ENCODE data around the gene RFX2. TPM values are rescaled to one million over a fixed set of nuclear protein-coding genes. Genes with fewer than 3 reads are reported as not detected.
A peak's percentile ranks its signal among the peaks of the same experiment; 100 is the strongest.

The RFX2 gene
- total and polyA plus RNA-seq, 9 of the 15 experiments (the other 6 are each of a cell fraction or from before 2014, with no cell fraction given): 3.6 to 18.7 (median 8.7) TPM

DNA sequence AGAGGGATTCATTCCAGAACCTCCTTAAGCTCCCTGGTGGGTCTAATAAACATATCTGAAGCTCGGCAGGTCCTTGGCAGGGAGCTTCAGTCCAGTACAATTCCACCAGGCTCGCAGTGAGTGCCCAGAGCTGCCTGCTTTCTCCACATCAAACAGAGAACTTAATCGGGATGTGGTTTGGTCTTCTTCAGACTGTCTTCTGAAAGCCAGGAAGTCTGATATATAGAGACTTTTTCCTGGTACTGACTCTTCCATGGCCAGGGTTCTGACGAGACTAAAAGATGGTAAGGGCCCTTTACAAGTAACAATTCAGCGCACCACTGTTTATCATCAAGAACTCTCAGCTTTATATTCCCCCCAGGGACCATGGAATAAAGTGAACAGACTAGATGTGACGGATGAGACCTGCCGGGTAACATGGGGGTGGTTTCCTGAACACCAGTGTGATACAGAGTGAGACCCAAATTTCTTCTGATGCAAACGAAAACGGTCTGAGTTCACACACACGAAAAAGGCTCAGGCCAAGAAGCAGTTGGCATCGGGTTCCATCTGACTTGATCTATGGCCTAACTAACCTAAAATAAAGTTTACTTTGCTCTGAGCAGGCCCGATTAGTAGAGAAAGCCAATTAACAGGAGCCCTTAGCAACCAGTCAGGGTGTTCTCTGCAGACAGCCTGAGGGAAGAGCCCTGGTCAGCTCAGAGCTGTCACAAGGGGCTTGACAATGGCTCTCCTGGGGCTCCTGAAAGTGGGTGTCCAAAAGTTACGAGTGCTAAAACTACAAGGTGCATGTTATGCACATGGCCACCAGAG lies 161.3 kb downstream of the RFX2 start:
- H3K36me3 ChIP-seq (ENCODE audit: control insufficient read depth, insufficient read depth, low read length): peaks cover 65% of the 10 kb centered on the region

DNA sequence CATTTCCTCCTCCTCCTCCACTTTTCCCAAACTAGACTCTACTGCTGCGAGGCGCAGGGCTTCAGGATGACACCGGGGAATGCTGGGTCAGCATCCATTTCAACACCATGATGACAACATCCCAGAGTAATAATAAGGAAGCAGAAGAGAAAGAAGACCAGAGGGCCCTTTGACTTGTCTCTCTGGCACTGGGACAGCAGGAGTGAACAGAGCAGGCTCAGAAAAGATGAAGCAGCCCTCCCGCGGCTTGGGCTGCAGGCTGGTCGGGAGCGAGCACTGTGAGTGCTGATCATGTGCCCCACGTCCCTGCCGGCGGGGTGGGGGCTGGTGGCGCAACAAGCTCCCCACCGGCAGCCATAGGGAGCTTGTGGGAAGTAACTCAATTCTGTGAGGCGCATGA lies 162.9 kb downstream of the RFX2 start:
- no TSS peak for BruUV-seq (replicated peaks)
- no peak overlapping the region for H3K4me3 ChIP-seq
- no peak overlapping the region for H3K4me2 ChIP-seq (ENCODE audit: insufficient read depth, low read length)
- H3K9me1 ChIP-seq (ENCODE audit: control insufficient read depth, insufficient read depth, low read length): peaks cover 10% of the 10 kb centered on the region
- no peak for TF ChIP-seq ZEB2 (IDR thresholded peaks at IDR 0.05)
- TF ChIP-seq KDM1A (IDR thresholded peaks at IDR 0.05): no peak
- peak; percentile 26; the same call in 1 of the 2 replicates for TF ChIP-seq MAFK (IDR thresholded peaks at IDR 0.05; ENCODE audit: low read length)
- no peak for TF ChIP-seq DDX20 (tag; IDR thresholded peaks at IDR 0.05; ENCODE audit: low read depth)
- TF ChIP-seq, protein P1, sequence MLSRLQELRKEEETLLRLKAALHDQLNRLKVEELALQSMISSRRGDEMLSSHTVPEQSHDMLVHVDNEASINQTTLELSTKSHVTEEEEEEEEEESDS (CRISPR knock-in tag; IDR thresholded peaks at IDR 0.05): no peak
- no peak for TF ChIP-seq NFYB (IDR thresholded peaks at IDR 0.05; ENCODE audit: extremely low read depth, insufficient read length)
- TF ChIP-seq TRIM24 (IDR thresholded peaks at IDR 0.05): no peak
- no peak for TF ChIP-seq RBM25 (IDR thresholded peaks at IDR 0.05; ENCODE audit: low read depth, low read length, severe bottlenecking)
- no peak for TF ChIP-seq CHD1 (IDR thresholded peaks at IDR 0.05; ENCODE audit: low read length)
- TF ChIP-seq ELF2 (CRISPR knock-in tag; IDR thresholded peaks at IDR 0.05): no peak
- TF ChIP-seq ZNF253 (CRISPR knock-in tag; conservative IDR thresholded peaks at IDR 0.05): no peak
- no peak for TF ChIP-seq CC2D1A (IDR thresholded peaks at IDR 0.05)
- no peak for TF ChIP-seq ZNF696 (CRISPR knock-in tag; conservative IDR thresholded peaks at IDR 0.05)
- TF ChIP-seq ZNF316 (IDR thresholded peaks at IDR 0.05): peak; percentile 35; the same call in 1 of the 2 replicates
- FAIRE-seq (no peak), ATAC-seq (no peak; the same call in 2 of the 3 replicates), DNase-seq (ENCODE audit: extremely low read depth in 1 of 4, low spot score in 3 of 4) (no peak)
- H3K27ac ChIP-seq (ENCODE audit: extremely low read depth, low read depth, low read length): no peak overlapping the region
- peaks cover 62% of the 10 kb centered on the region for H3K36me3 ChIP-seq (ENCODE audit: control insufficient read depth, insufficient read depth, low read length)
- in situ Hi-C loops (cut with MboI): no loop called here
- H3K9me3 ChIP-seq (replicated peaks; ENCODE audit: control insufficient read depth, insufficient read depth, low read depth, low read length): no peaks in the 10 kb centered on the region
- ChIA-PET POLR2A (interaction anchor here (0.8 to 1.0 kb wide), 2 partner anchors 13 to 22 kb away, joined by 3 to 8 read pairs; no protein-coding TSS in a partner anchor), CTCF (ENCODE audit: low intra/inter-chr PET ratio) (no interaction called here)
- H3K4me1 ChIP-seq (replicated peaks in 1 of 2; ENCODE audit: control insufficient read depth in 2 of 2, insufficient read depth in 2 of 2, low read length in 2 of 2): peaks cover 5 to 28% of the 10 kb centered on the region in 2 experiments; a peak in 4 of 5 replicates
- intact Hi-C loops (cut with micrococcal nuclease): no loop called here
- no peaks in the 10 kb centered on the region for H3K27me3 ChIP-seq (ENCODE audit: control insufficient read depth in 2 of 2, insufficient read depth in 2 of 2, low read length in 2 of 2)
- no peak overlapping the region for H2AFZ ChIP-seq (ENCODE audit: low read depth, low read length)
- H4K20me1 ChIP-seq (replicated peaks; ENCODE audit: control insufficient read depth, insufficient read depth, low read length): peaks cover 29% of the 10 kb centered on the region
- 58% methylated on average over 11 of the region's 13 CpGs for WGBS (ENCODE audit: insufficient coverage, low coverage, missing lambda C conversion rate)
- H3K9ac ChIP-seq (ENCODE audit: insufficient read depth in 1 of 2, low read depth in 2 of 2, low read length in 2 of 2): 0 out of 4 replicates have a peak overlapping the region, but pooled peaks of 1 of the 2 experiments have one; percentile 54
- H3K79me2 ChIP-seq (ENCODE audit: control insufficient read depth, insufficient read depth, low read length): peaks cover 90% of the 10 kb centered on the region

More for the DNA sequence above, 161.3 kb downstream of the RFX2 start:
- H3K9me1 ChIP-seq (ENCODE audit: control insufficient read depth, insufficient read depth, low read length): peaks cover 10% of the 10 kb centered on the region
- ATAC-seq (no peak), FAIRE-seq (peak; percentile 52), DNase-seq (ENCODE audit: extremely low read depth in 1 of 4, low spot score in 3 of 4) (no peak)
- peaks cover 18 to 26% of the 10 kb centered on the region in 2 experiments for H3K4me1 ChIP-seq (replicated peaks in 1 of 2; ENCODE audit: control insufficient read depth in 2 of 2, insufficient read depth in 2 of 2, low read length in 2 of 2)
- TF ChIP-seq ZNF707 (CRISPR knock-in tag; conservative IDR thresholded peaks at IDR 0.05) (no peak), CCNT2 (IDR thresholded peaks at IDR 0.05; ENCODE audit: borderline replicate concordance, extremely low read depth, insufficient read length, low read depth, low read length) (no peak), FOXJ3 (CRISPR knock-in tag; IDR thresholded peaks at IDR 0.05) (no peak), LARP7 (IDR thresholded peaks at IDR 0.05) (no peak), POLR2A (conservative IDR thresholded peaks at IDR 0.05) (no peak)
- BruUV-seq (replicated peaks): no TSS peak
- H3K27me3 ChIP-seq (ENCODE audit: control insufficient read depth in 2 of 2, insufficient read depth in 2 of 2, low read length in 2 of 2): no peaks in the 10 kb centered on the region
- H3K27ac ChIP-seq (ENCODE audit: extremely low read depth, low read depth, low read length): no peak overlapping the region
- no peak overlapping the region; a peak in 1 of 4 replicates for H3K9ac ChIP-seq (ENCODE audit: insufficient read depth in 1 of 2, low read depth in 2 of 2, low read length in 2 of 2)
- ChIA-PET CTCF (ENCODE audit: low intra/inter-chr PET ratio) (no interaction called here), POLR2A (interaction anchor here (0.6 to 1.5 kb wide), 5 partner anchors 8 to 271 kb away, joined by 3 to 8 read pairs (median 3); partner anchors contain the start of genes DUS3L and RPL36)
- no peak overlapping the region for H3K4me2 ChIP-seq (ENCODE audit: insufficient read depth, low read length)
- no peak overlapping the region for H2AFZ ChIP-seq (ENCODE audit: low read depth, low read length)
- 91% methylated on average over 13 of the region's 13 CpGs for WGBS (ENCODE audit: insufficient coverage, low coverage, missing lambda C conversion rate)
- H3K4me3 ChIP-seq: no peak overlapping the region
- H4K20me1 ChIP-seq (replicated peaks; ENCODE audit: control insufficient read depth, insufficient read depth, low read length): peaks cover 25% of the 10 kb centered on the region; the same call in 1 of the 2 replicates
- in situ Hi-C loops (cut with MboI) (no loop called here), intact Hi-C loops (cut with micrococcal nuclease) (no loop called here)
- H3K9me3 ChIP-seq (replicated peaks; ENCODE audit: control insufficient read depth, insufficient read depth, low read depth, low read length): no peaks in the 10 kb centered on the region
- peaks cover 92% of the 10 kb centered on the region for H3K79me2 ChIP-seq (ENCODE audit: control insufficient read depth, insufficient read depth, low read length)
